K562 (cell line): ENCODE results near the gene LENEP. TPM values are rescaled to one million over a fixed set of nuclear protein-coding genes. Genes with fewer than 3 reads are reported as not detected.
A peak's percentile ranks its signal among the peaks of the same experiment; 100 is the strongest.

Experiments used
- ARID4B ChIP-seq: sonication (generic); formaldehyde crosslinking; IDR thresholded peaks from 2 replicates; pipeline ENCODE4 v1.8.0; 2022; ENCODE audit warnings: mild to moderate bottlenecking, missing genetic modification reagents
- BMI1 ChIP-seq: fragments of 150-350 bp; IDR thresholded peaks from 2 replicates; pipeline ENCODE4 v1.6.1; 2014; ENCODE audit warnings: low read length
- CCNT2 ChIP-seq: IDR thresholded peaks from 2 replicates; pipeline ENCODE4 v1.6.1; 2011; ENCODE audit warnings: borderline replicate concordance, low read depth, mild to moderate bottlenecking, moderate library complexity, mixed read lengths, low read length; ENCODE audit not compliant: insufficient read length; ENCODE audit errors: extremely low read depth
- IRF2 ChIP-seq: sonication (generic); formaldehyde crosslinking; IDR thresholded peaks from 2 replicates; pipeline ENCODE4 v1.8.1; 2022; ENCODE audit warnings: mild to moderate bottlenecking, missing genetic modification reagents
- KAT8 ChIP-seq: fragments of 450-650 bp; IDR thresholded peaks from 2 replicates; pipeline ENCODE4 v1.6.1; 2016; ENCODE audit warnings: low read depth, mild to moderate bottlenecking
- MAZ ChIP-seq, 2 experiments: fragments of 450-650 bp in 1 of 2; sonication (generic) in 1 of 2; formaldehyde crosslinking; IDR thresholded peaks in 1 of 2; conservative IDR thresholded peaks in 1 of 2; 2 replicates each; pipeline versions ENCODE4 v1.4.0 to v1.5.0; 2020; ENCODE audit warnings: mild to moderate bottlenecking in 1 of 2, missing genetic modification reagents in 1 of 2
- NCOA2 ChIP-seq, 2 experiments: fragments of 450-650 bp; IDR thresholded peaks; 2 replicates each; pipeline ENCODE4 v1.6.1; 2018; ENCODE audit warnings: mild to moderate bottlenecking in 2 of 2, moderate library complexity in 1 of 2; ENCODE audit not compliant: partially characterized antibody in 2 of 2
- NFYB ChIP-seq: IDR thresholded peaks from 2 replicates; pipeline ENCODE4 v1.6.1; 2011; ENCODE audit warnings: mild to moderate bottlenecking, moderate library complexity; ENCODE audit not compliant: insufficient read length; ENCODE audit errors: extremely low read depth
- RB1 ChIP-seq: fragments of 450-650 bp; IDR thresholded peaks from 2 replicates; pipeline ENCODE4 v1.6.1; 2017; ENCODE audit warnings: low read depth, mild to moderate bottlenecking
- TGIF2 ChIP-seq: sonication (generic); formaldehyde crosslinking; IDR thresholded peaks from 2 replicates; pipeline ENCODE4 v1.8.1; 2022; ENCODE audit warnings: mild to moderate bottlenecking, missing genetic modification reagents, moderate library complexity
- ZBTB33 ChIP-seq: sonication (generic); formaldehyde crosslinking; IDR thresholded peaks from 2 replicates; pipeline ENCODE4 v1.8.1; 2023; ENCODE audit warnings: mild to moderate bottlenecking, missing genetic modification reagents
- ZKSCAN8 ChIP-seq: fragments of 200-800 bp; sonication (Bioruptor generic); IDR thresholded peaks from 2 replicates; pipeline ENCODE4 v1.6.1; 2016; ENCODE audit warnings: missing genetic modification characterization, missing compliant biosample characterization
- ZNF583 ChIP-seq: fragments of 250-450 bp; sonication (Bioruptor Pico); IDR thresholded peaks from 2 replicates; pipeline ENCODE4 v1.4.0; 2020
- ZNF780A ChIP-seq: fragments of 250-450 bp; sonication (Bioruptor Pico); IDR thresholded peaks from 2 replicates; pipeline ENCODE4 v1.5.0; 2021; ENCODE audit warnings: mild to moderate bottlenecking
- polyA plus RNA-seq, 8 experiments: library from polyadenylated mRNA; depleted of rRNA in 4 of 8; stranded (reverse) in 5 of 8; unstranded in 3 of 8; fragments of >200 nt; fragmentation: Nextera tagmentation in 2 of 8; fragmentation: Illumina TruSeq in 1 of 8; extraction: Ambion mirVana in 2 of 8; extraction: Trizol in 1 of 8; gene quantifications; 2 replicates each; pipeline versions ENCODE4 v1.2.1 to v1.2.3, GENCODE V29; 2011 to 2014; ENCODE audit warnings: inconsistent platforms in 1 of 8, missing spikeins in 1 of 8
- total RNA-seq, 7 experiments: library from RNA; depleted of rRNA in 6 of 7; stranded (reverse); fragments of >200 nt in 6 of 7; fragmentation: Illumina TruSeq in 2 of 7; extraction: Trizol in 2 of 7; gene quantifications; 2 replicates each; pipeline versions ENCODE4 v1.2.1 to v1.2.3, GENCODE V29; 2011 to 2021; ENCODE audit warnings: low replicate concordance in 1 of 7
- TF ChIP-seq, protein P1 (sequence below): fragments of 150-350 bp; IDR thresholded peaks from 2 replicates; pipeline ENCODE4 v1.6.1; 2014; ENCODE audit warnings: low read depth, mild to moderate bottlenecking, low read length, borderline replicate concordance
- TF ChIP-seq, protein P2 (sequence below): sonication (generic); formaldehyde crosslinking; IDR thresholded peaks from 2 replicates; pipeline ENCODE4 v1.8.1; 2022; ENCODE audit warnings: missing genetic modification reagents

LENEP gene
- total and polyA plus RNA-seq, 9 of the 15 experiments (the other 6 are each of a cell fraction or from before 2014, with no cell fraction given): 0.23 to 0.87 (median 0.67) TPM; not detected in 5

- TF ChIP-seq, protein P1, sequence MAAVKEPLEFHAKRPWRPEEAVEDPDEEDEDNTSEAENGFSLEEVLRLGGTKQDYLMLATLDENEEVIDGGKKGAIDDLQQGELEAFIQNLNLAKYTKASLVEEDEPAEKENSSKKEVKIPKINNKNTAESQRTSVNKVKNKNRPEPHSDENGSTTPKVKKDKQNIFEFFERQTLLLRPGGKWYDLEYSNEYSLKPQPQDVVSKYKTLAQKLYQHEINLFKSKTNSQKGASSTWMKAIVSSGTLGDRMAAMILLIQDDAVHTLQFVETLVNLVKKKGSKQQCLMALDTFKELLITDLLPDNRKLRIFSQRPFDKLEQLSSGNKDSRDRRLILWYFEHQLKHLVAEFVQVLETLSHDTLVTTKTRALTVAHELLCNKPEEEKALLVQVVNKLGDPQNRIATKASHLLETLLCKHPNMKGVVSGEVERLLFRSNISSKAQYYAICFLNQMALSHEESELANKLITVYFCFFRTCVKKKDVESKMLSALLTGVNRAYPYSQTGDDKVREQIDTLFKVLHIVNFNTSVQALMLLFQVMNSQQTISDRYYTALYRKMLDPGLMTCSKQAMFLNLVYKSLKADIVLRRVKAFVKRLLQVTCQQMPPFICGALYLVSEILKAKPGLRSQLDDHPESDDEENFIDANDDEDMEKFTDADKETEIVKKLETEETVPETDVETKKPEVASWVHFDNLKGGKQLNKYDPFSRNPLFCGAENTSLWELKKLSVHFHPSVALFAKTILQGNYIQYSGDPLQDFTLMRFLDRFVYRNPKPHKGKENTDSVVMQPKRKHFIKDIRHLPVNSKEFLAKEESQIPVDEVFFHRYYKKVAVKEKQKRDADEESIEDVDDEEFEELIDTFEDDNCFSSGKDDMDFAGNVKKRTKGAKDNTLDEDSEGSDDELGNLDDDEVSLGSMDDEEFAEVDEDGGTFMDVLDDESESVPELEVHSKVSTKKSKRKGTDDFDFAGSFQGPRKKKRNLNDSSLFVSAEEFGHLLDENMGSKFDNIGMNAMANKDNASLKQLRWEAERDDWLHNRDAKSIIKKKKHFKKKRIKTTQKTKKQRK: no peak
- no peak for TF ChIP-seq KAT8
- no peak for TF ChIP-seq BMI1
- TF ChIP-seq TGIF2 (CRISPR knock-in tag): peak; percentile 18; the same call in 1 of the 2 replicates
- no peak for TF ChIP-seq ZNF583 (CRISPR knock-in tag)
- TF ChIP-seq NCOA2 (IDR thresholded peaks at IDR 0.05; ENCODE audit: partially characterized antibody in 2 of 2): no peak
- TF ChIP-seq IRF2 (CRISPR knock-in tag): no peak
- TF ChIP-seq ZKSCAN8 (CRISPR knock-in tag): no peak
- TF ChIP-seq RB1: no peak
- TF ChIP-seq ZNF780A (CRISPR knock-in tag): no peak
- TF ChIP-seq NFYB: no peak
- TF ChIP-seq ARID4B (CRISPR knock-in tag): no peak
- TF ChIP-seq ZBTB33 (CRISPR knock-in tag): no peak
- TF ChIP-seq, protein P2, sequence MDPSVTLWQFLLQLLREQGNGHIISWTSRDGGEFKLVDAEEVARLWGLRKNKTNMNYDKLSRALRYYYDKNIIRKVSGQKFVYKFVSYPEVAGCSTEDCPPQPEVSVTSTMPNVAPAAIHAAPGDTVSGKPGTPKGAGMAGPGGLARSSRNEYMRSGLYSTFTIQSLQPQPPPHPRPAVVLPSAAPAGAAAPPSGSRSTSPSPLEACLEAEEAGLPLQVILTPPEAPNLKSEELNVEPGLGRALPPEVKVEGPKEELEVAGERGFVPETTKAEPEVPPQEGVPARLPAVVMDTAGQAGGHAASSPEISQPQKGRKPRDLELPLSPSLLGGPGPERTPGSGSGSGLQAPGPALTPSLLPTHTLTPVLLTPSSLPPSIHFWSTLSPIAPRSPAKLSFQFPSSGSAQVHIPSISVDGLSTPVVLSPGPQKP (CRISPR knock-in tag): no peak
- TF ChIP-seq MAZ (CRISPR knock-in tag; conservative IDR thresholded peaks at IDR 0.05 in 1 of 2, IDR thresholded peaks at IDR 0.05 in 1 of 2): peak in 1 of 2 experiments; percentile 84; a peak in 1 of 4 replicates
- TF ChIP-seq CCNT2: no peak
These were observed 6.4 kb downstream of the LENEP start (continued) for GRCh38 chr1:154999571-155000410.
